NCI-H1417 (cell line): ENCODE measurements around the gene BANP.
"Not testable (repeated sequence)": the region's sequence is repeated elsewhere in the genome, so short reads cannot be mapped to it uniquely, and the experiment has no call there.

Experiments
- DNase-seq, 3 experiments: peaks; one replicate each; lab custom pipeline; 2025; lab: John Stamatoyannopoulos, UW

Gene BANP

GRCh38 chr16:87995644-87996043 is 44.4 kb downstream of the BANP start:
- DNase-seq, result peak in 2 of 3 experiments; percentile 52 to 56

- DNase-seq, result no peak
These were observed 46.0 kb downstream of the BANP start for GRCh38 chr16:87996962-87997880.

- DNase-seq, result not testable (repeated sequence)
These were observed 47.1 kb downstream of the BANP start for GRCh38 chr16:87998184-87998793.

- not testable (repeated sequence) for DNase-seq
These were observed 47.8 kb downstream of the BANP start for GRCh38 chr16:87998992-87999391.

GRCh38 chr16:88002211-88002610 is 51.0 kb downstream of the BANP start:
- no peak for DNase-seq

- DNase-seq, result no peak
These were observed 51.5 kb downstream of the BANP start for GRCh38 chr16:88002749-88003148.

GRCh38 chr16:88003316-88003715 is 52.1 kb downstream of the BANP start:
- DNase-seq, result no peak

GRCh38 chr16:88003736-88004135 is 52.5 kb downstream of the BANP start:
- no peak for DNase-seq

GRCh38 chr16:88004391-88004790 is 53.2 kb downstream of the BANP start:
- no peak for DNase-seq

- no peak for DNase-seq
These were observed 53.9 kb downstream of the BANP start for GRCh38 chr16:88005181-88005581.

GRCh38 chr16:88005968-88006367 is 54.7 kb downstream of the BANP start:
- DNase-seq, result no peak

GRCh38 chr16:88007321-88007731 is 56.1 kb downstream of the BANP start:
- peak in 1 of 3 experiments; percentile 5 for DNase-seq

GRCh38 chr16:88008840-88009239 is 57.6 kb downstream of the BANP start:
- no peak for DNase-seq

GRCh38 chr16:88009563-88010342 is 58.5 kb downstream of the BANP start:
- DNase-seq, result no peak

- no peak for DNase-seq
These were observed 59.2 kb downstream of the BANP start for GRCh38 chr16:88010343-88010967.

- DNase-seq, result no peak
These were observed 59.8 kb downstream of the BANP start for GRCh38 chr16:88010968-88011483.

GRCh38 chr16:88012360-88012759 is 61.1 kb downstream of the BANP start:
- no peak for DNase-seq

GRCh38 chr16:88013091-88013609 is 61.9 kb downstream of the BANP start:
- no peak for DNase-seq

GRCh38 chr16:88013766-88014251 is 62.6 kb downstream of the BANP start:
- no peak for DNase-seq

- DNase-seq, result no peak
These were observed 63.1 kb downstream of the BANP start for GRCh38 chr16:88014252-88014781.
